ENCODE results near the gene OGFOD3.

Gene OGFOD3

GRCh38 chr17:82403662-82404660 lies 14.4 kb downstream of the OGFOD3 start:
- DNase-seq: no peak

DNA sequence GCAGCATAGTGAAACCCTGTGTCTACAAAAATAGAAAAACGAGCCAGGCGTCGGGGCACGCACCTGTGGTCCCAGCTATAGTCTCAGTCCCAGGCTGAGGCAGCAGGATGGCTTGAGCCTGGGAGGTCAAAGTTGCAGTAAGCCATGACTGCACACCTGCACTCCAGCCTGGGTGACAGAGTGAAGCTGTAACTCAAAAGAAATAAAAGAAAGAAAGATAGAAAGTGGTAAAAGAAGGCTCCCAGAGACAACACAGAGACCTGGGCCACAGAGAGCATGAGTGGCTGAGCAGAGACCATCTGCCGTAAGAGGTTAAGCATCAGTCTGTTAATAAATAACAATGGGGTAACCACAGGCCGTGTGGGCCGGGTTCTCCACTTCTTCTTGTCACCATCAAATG lies 15.5 kb downstream of the OGFOD3 start:
- no peak for DNase-seq

DNA sequence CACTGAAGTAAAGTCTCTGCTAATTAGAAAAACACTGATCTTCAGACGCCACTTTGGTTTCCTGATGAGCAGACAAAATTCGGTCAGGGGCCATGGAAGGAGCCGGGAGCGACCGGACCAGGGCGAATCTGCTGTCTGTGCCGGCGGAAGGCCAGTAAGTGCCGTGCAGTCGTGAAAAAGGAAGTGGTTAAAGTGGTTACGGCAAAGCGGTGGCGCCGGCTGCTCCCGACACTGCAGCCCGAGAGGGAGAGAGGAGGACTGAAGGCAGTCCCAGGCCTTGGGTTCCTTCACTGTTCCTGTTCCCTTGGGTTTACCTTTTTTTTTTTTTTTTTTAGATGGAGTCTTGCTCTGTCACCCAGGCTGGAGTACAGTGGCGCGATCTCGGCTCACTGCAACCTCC lies 17.6 kb downstream of the OGFOD3 start:
- DNase-seq: no peak

DNA sequence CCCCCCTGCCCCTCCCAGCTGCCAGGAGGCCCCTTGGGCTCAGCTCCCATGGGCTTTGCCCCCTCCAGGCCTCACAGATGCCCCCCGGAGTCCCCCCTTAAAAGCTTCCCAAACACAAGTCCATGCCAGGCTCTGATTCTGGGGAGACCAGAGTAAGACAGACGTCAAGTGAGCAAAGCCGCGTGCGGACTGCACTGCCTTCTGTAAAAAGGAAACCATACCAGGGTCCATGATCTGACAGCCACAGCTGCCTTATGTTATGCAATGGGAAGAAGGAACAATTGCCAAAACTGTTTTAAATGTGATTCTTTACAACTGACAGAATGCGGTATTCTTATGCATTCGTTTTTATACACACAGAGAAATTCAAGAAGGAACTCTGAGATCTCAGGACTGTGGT lies 18.2 kb downstream of the OGFOD3 start:
- peak; percentile 72 for DNase-seq

DNA sequence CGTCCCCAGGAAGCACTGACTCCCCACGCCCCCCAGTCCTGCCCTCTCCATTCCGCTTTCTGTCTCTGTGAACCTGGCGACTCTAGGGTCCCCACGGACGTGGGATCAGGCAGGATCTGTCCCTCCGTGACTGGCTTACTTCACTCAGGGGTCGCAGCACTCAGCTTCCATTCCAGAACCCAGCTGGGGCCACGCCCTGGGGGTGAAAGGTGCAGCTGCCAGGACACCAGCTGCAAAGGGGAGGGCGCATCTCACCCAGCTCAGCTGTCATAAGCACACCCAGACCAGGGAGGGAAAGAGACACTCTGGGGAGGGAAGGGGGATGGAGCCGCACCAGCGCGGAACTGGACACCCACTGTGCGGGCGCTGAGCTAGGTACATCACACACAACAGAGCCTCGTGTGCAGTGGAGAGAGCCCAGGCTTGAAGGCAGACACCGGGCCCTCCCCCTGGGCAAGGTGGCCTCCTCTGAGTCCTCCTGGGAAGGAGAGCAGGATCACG lies 18.7 kb downstream of the OGFOD3 start:
- DNase-seq: peak; percentile 84

- peak; percentile 65 for DNase-seq
Observed at GRCh38 chr17:82399041-82399441, 19.3 kb downstream of the OGFOD3 start.

- DNase-seq: no peak
Observed at GRCh38 chr17:82397449-82398335, 20.7 kb downstream of the OGFOD3 start.

DNA sequence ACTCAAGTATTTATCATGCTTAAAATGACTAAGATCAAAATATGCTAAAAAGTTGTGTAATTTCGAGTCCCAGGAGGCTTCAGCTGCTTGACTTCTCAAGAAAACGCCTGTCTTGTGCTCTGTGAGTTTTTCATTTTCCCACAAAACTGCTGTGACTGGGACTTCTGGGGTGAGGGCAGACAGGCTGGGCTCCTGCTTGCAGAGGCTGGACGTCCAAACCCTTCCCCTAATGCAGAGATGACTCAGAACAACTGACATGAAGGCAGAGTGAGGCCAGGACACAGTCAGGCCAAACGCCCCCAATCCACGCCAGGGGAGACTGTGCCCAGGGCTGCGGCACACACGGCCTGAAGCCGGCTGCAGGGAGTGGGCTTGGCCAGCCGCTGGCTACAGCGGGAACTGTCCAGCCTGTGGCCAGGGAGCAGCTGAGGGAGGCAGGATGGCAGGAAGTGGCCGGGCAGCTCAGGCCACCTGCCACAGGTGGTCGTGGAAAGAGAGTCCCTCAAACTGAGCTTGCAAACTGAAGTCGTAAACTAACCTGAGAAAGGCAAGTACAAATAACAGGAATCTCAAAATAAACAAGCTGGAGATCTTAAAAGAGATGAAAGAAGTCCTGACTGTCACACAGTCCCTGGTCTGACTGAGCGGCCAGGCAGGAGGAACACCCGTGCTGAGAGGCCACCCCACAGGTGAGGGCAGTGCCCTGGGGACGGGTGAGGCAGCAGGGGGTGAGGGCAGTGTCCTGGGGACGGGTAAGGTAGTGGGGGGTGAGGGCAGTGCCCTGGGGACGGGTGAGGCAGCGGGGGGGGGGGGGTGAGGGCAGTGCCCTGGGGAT lies 21.6 kb downstream of the OGFOD3 start:
- no peak for DNase-seq

GRCh38 chr17:82394278-82394677 lies 24.1 kb downstream of the OGFOD3 start:
- no peak for DNase-seq

- no peak for DNase-seq
Observed at GRCh38 chr17:82392941-82393340, 25.4 kb downstream of the OGFOD3 start.

DNA sequence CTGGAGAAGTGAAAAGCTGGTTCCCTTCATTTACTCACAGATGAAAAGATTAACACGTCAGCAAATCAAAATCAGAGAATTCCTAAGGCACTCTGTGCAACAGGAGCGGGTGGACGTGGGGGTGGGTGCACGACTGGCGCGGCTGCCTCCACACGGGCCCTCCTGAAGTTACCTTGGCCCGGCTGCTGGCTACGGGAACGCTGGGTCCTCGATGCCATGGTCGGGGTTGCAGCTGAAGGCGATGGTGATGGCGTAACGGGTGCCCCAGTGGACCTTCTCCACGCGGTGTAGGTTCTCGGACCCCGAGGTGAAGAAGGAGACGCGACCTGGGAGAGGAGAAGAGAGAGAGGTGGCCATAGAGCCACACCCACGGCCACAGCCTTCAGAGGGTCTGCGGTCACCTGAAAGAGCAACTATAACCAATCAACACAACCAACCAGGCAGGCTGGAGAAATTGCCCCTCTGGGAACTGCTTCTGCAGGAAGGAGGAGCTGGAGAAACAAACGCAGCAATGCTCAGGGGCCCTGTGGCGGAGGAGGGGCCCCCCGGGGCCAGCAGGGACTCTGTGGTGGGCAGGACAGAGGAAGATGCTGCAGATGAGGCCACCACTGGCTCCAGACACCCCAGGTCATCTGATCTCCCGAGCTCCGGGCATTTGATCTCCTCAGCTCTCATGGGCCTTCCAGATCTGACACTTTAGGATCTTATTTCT lies 26.0 kb downstream of the OGFOD3 start:
- DNase-seq: no peak

DNA sequence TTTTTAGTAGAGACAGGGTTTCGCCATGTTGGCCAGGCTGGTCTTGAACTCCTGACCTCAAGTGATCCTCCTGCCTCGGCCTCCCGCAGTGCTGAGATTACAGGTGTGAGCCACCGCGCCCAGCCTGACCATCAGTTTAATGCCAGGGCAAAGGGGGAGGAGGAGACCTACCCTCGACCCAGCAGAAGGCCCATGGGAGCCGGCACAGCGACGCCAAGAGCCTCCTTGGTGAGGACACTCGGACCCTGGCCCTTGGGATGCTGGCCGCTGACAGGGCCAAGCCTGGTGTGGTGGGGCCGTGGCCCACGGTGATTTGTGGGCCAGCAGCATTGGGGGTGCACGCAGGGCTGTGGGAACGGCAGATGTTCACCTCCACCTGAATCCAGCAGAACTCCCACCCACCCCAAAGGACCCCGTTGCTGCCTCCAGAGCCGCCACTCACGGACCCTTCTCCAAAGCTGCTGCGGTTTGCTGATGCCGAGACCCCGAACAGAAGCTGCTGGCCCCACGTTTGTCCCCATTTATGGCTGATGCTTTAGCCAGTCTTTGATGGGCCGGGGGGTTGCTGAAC lies 26.8 kb downstream of the OGFOD3 start:
- no peak for DNase-seq

- no peak for DNase-seq
Observed at GRCh38 chr17:82390860-82391435, 27.4 kb downstream of the OGFOD3 start.

DNA sequence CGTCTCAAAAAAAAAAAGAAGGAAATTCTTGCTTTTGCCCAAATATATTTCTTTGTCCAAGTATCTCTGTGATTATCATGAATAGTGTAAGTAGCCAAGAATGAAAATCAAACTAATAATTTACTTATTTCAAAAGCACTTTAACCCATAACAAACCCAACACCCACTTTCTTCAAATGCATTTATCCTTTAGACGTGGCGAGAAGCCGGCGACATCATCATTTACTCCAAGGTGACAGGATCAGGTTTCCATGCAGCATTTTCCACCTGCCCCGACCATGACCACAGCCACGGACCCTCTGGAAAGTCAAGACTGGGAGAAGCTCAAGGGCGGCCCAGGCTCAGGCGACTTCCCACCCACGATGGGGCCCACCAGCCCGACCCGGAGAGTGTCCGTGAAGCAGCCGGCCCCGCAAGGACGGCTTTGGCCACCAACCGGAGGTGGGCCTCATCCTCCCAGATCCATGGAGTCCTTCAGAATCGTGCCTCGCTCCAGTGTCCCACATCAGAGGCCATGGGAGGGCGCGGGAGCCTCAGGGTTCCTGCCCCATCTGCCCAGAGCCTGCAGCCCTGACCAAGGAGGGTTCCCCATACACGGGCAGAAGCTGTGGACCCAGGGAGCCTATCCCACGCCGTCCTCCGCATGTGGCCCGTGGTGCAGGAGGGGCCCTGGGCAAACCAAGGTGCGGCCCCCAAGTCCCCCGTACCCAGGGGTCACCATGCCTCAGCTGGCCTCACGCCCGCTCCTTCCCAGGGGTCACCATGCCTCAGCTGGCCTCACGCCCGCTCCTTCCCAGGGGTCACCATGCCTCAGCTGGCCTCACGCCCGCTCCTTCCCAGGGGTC lies 28.1 kb downstream of the OGFOD3 start:
- no peak for DNase-seq

- peak; percentile 70 for DNase-seq
Observed at GRCh38 chr17:82389379-82389778, 29.0 kb downstream of the OGFOD3 start.

GRCh38 chr17:82388922-82389283 lies 29.5 kb downstream of the OGFOD3 start:
- no peak for DNase-seq

DNA sequence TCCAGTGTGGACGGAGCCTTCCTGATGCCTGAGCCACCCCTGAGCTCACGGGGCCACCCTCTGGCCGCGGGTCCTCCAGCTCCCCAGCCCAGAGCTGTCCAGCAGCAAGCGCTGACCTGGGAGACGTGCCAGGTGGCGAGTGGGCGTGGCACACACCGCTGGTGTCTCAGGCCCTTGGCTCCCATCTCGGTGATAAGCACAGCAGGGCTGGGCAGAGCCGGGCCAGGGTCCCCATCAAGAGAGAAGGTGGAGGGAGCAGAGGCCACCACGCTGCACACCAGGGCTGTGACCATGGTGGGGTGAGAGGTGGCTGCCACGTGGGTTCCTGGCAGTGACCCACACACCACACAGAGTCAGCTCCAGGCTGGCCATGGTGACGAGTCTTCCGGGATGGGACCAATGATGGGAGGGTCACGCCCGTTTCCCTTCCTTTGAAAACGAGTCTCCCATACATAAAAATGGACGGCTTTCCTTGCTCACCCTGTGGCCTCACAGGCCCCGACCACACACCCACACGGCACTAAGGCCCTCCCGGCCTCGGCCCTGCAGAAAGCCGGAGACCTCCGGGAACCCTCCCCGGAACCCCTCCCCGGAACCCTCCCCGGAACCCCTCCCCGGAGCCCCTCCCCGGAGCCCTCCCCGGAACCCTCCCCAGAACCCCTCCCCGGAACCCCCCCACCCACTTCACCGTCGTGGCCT lies 30.0 kb downstream of the OGFOD3 start:
- no peak for DNase-seq

DNA sequence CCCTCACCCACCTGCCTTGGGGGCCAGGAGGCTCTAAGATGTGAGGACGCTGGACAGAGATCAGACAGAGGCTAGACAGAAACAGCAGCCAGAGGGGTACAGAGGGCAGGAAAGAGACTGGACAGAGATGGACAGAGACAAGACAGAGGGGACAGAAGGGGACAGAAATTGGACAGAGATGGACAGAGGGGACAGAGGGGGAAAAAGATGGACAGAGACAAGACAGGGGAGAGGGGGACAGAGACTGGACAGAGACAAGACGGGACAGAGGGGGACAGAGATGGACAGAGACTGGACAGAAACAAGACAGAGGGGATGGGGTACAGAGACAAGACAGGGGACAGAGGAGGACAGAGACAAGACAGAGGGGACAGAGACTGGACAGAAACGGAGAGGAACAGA lies 30.7 kb downstream of the OGFOD3 start:
- no peak for DNase-seq

DNA sequence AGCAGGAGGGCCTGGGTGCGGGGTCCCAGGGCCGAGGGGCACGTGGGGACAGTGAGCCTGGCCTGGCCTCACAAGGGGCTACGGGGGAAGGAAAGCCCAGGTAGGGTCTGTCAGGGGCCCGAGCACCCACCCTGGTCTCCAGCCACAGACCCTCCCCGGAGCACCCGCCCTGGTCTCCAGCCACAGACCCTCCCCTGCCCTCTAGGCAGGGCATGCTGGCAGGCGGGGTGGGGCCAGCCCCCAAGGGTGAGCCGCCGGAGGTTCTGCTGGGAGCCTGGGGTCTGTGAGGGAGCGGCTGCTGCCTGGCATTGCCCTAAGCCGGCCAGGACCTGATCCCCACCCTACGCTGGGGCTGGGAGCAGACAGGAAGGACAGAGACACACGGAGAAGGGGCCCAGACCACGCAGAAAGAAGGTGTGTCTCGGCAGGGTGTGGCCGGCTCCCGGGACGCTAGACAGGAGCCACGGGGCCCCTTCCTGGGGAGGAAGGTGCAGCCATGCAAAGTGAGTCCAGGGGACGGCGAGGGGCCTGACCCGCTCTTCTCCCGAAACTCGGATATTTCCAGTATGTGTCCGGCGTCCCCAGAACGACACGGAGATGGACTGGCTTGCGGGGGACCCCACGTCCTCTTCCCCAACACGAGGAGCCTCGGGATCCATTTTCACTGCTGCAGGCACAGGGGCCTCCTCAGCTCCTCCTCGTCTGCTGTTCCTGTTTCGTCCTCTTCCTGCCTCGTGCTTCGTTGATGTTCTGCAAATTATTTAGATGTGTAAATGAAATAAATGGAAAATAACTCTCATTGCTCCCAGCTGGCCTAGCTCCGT lies 31.3 kb downstream of the OGFOD3 start:
- no peak for DNase-seq
